Prostate gland (tissue), 2 donors: Measurements from ENCODE around the gene RPS6KA2. TPM values are rescaled to one million over a fixed set of nuclear protein-coding genes. Genes with fewer than 3 reads are reported as not detected.

Experiments
- DNase-seq: peaks from one replicate; pipeline ENCODE4 v3.0.0-alpha.2; 2019; ENCODE audit warnings: low spot score
- H3K27ac ChIP-seq, 2 donors: fragments of 200-600 bp; sonication (generic); 2 replicates each; pipeline ENCODE4 v1.5.1; 2017 to 2019
- H3K27me3 ChIP-seq: fragments of 200-600 bp; sonication (generic); replicated peaks from 2 replicates; pipeline ENCODE4 v1.5.1; 2019; ENCODE audit not compliant: insufficient read depth
- H3K36me3 ChIP-seq, 2 donors: fragments of 200-600 bp; sonication (generic); 1 replicate in 1 of 2; 2 replicates in 1 of 2; pipeline versions ENCODE4 v1.5.1 to v1.8.1; 2017 to 2019
- H3K4me1 ChIP-seq: fragments of 200-600 bp; sonication (generic); replicated peaks from 2 replicates; pipeline ENCODE4 v1.5.1; 2019
- H3K4me3 ChIP-seq, 2 donors: fragments of 200-600 bp; sonication (generic); 2 replicates each; pipeline ENCODE4 v1.5.1; 2017 to 2019
- H3K9me3 ChIP-seq: fragments of 200-600 bp; sonication (generic); 2 replicates; pipeline ENCODE4 v1.5.1; 2017
- CTCF ChIP-seq, 4 experiments: fragments of 200-600 bp in 2 of 4; fragments of 450-650 bp in 2 of 4; sonication (generic) in 2 of 4; IDR thresholded peaks; 1 replicate in 3 of 4; 2 replicates in 1 of 4; pipeline ENCODE4 v1.5.1; 2016 to 2019; ENCODE audit warnings: antibody characterized with exemption in 4 of 4, mild to moderate bottlenecking in 2 of 4, moderate library complexity in 2 of 4
- POLR2A ChIP-seq: fragments of 450-650 bp; IDR thresholded peaks from one replicate; pipeline ENCODE4 v1.6.1; 2016; ENCODE audit warnings: antibody characterized with exemption, mild to moderate bottlenecking
- POLR2AphosphoS5 ChIP-seq: sonication (generic); formaldehyde crosslinking; IDR thresholded peaks from one replicate; pipeline ENCODE4 v1.6.1; 2017; ENCODE audit warnings: antibody characterized with exemption
- WGBS: methylation state at CpG from one replicate; pipeline ENCODE4 v1.1.5; 2018; 5-methylcytosine and 5-hydroxymethylcytosine counted together
- intact Hi-C: fragments of 100-400 bp; cut with DNase I; formaldehyde crosslinking; loops from one replicate; pipeline ENCODE4 v1.14.2; 2022
- total RNA-seq, 2 donors: library from RNA; depleted of rRNA; stranded (reverse); fragments of >200 nt; gene quantifications; one replicate each; pipeline ENCODE4 v1.1.0, GENCODE V29; 2016

Gene RPS6KA2
- total RNA-seq, 2 donors from 2014 or later = 32.2 to 44.3 TPM

- no peak for TF ChIP-seq POLR2A
- TF ChIP-seq POLR2AphosphoS5 = no peak
- no peak for TF ChIP-seq CTCF (IDR thresholded peaks at IDR 0.05)
- H3K9me3 ChIP-seq = no peaks in the 10 kb centered on the region
- H3K4me3 ChIP-seq = no peak overlapping the region
- no peak overlapping the region for H3K27ac ChIP-seq
- 93% methylated on average over 9 of the region's 9 CpGs for WGBS
- intact Hi-C loops = no loop called here
- no peaks in the 10 kb centered on the region for H3K36me3 ChIP-seq
- H3K27me3 ChIP-seq = no peaks in the 10 kb centered on the region
- H3K4me1 ChIP-seq = no peaks in the 10 kb centered on the region
- no peak for DNase-seq
Observed at GRCh38 chr6:166646716-166647115, 19.7 kb upstream of the RPS6KA2 start.

GRCh38 chr6:166645896-166646295, 18.8 kb upstream of the RPS6KA2 start:
- H3K36me3 ChIP-seq = no peaks in the 10 kb centered on the region

GRCh38 chr6:166644681-166645080, 17.6 kb upstream of the RPS6KA2 start:
- H3K27me3 ChIP-seq = no peaks in the 10 kb centered on the region
- TF ChIP-seq POLR2AphosphoS5 = no peak
- TF ChIP-seq CTCF (IDR thresholded peaks at IDR 0.05) = no peak
- TF ChIP-seq POLR2A = no peak
- no peak overlapping the region for H3K4me3 ChIP-seq
- no peaks in the 10 kb centered on the region for H3K9me3 ChIP-seq
- H3K36me3 ChIP-seq = no peaks in the 10 kb centered on the region
- intact Hi-C loops = no loop called here
- 95% methylated on average over 1 of the region's 1 CpG for WGBS
- no peak overlapping the region for H3K27ac ChIP-seq
- H3K4me1 ChIP-seq = no peaks in the 10 kb centered on the region
- DNase-seq = no peak

More at GRCh38 chr6:166645896-166646295, 18.8 kb upstream of the RPS6KA2 start:
- WGBS = 64% methylated on average over 8 of the region's 8 CpGs
- no peaks in the 10 kb centered on the region for H3K27me3 ChIP-seq
- no peak overlapping the region for H3K4me3 ChIP-seq
- H3K9me3 ChIP-seq = no peaks in the 10 kb centered on the region
- intact Hi-C loops = no loop called here
- no peaks in the 10 kb centered on the region for H3K4me1 ChIP-seq
- no peak for DNase-seq
- no peak overlapping the region for H3K27ac ChIP-seq
- TF ChIP-seq POLR2AphosphoS5 (no peak), POLR2A (no peak), CTCF (IDR thresholded peaks at IDR 0.05) (no peak)

- no peak for DNase-seq
- Histone ChIP-seq H3K27me3 (no peaks in the 10 kb centered on the region), H3K4me1 (no peaks in the 10 kb centered on the region), H3K4me3 (no peak overlapping the region), H3K36me3 (no peaks in the 10 kb centered on the region), H3K9me3 (no peaks in the 10 kb centered on the region), H3K27ac (no peak overlapping the region)
- no peak for TF ChIP-seq POLR2A
- no peak for TF ChIP-seq POLR2AphosphoS5
- TF ChIP-seq CTCF (IDR thresholded peaks at IDR 0.05) = no peak
- 80% methylated on average over 7 of the region's 7 CpGs for WGBS
- intact Hi-C loops = no loop called here
Observed at GRCh38 chr6:166643891-166644590, 17.0 kb upstream of the RPS6KA2 start.

GRCh38 chr6:166642646-166643045, 15.6 kb upstream of the RPS6KA2 start:
- intact Hi-C loops = no loop called here
- H3K9me3 ChIP-seq = no peaks in the 10 kb centered on the region
- H3K27ac ChIP-seq = no peak overlapping the region
- H3K4me1 ChIP-seq = no peaks in the 10 kb centered on the region
- 91% methylated on average over 3 of the region's 3 CpGs for WGBS
- no peak for DNase-seq
- H3K27me3 ChIP-seq = no peaks in the 10 kb centered on the region
- H3K4me3 ChIP-seq = no peak overlapping the region
- no peaks in the 10 kb centered on the region for H3K36me3 ChIP-seq
- TF ChIP-seq POLR2AphosphoS5 (no peak), POLR2A (no peak), CTCF (IDR thresholded peaks at IDR 0.05) (no peak)
